Umbilical cord (tissue), 2 donors: ENCODE measurements around the gene RTTN. TPM values are rescaled to one million over a fixed set of nuclear protein-coding genes. Genes with fewer than 3 reads are reported as not detected.

ENCODE experiments used
- DNase-seq: peaks from one replicate; pipeline ENCODE4 v3.0.0-alpha.2; 2015; ENCODE audit warnings: low spot score
- total RNA-seq: library from RNA; depleted of rRNA; stranded (reverse); fragments of >200 nt; gene quantifications from one replicate; pipeline ENCODE4 v1.2.3, GENCODE V29; 2014; ENCODE audit warnings: low replicate concordance; ENCODE audit not compliant: insufficient read depth

The RTTN gene
- total RNA-seq, 1 donor from 2014 or later: 53.2 TPM

GRCh38 chr18:70197844-70198243 is 7.6 kb downstream of the RTTN start:
- no peak for DNase-seq

DNA sequence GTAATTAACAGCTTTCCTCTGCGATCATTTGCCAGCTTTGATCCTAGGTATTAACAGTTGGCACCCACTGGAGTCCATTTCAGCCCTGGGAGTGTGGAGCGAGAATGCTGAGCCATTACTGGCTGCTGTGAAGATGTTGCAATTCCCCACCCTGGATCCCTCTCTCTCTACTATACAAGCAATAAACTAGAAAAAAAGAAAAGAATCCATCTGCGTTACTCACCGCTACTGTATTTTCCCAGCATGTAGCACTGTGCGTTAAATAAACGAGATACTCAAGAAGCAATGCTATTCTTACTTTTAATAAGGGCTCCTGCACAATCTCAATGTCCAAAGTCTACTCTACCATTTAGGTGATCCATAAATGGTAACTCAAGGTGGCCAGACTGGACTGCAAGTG is 8.5 kb downstream of the RTTN start:
- DNase-seq: no peak

DNA sequence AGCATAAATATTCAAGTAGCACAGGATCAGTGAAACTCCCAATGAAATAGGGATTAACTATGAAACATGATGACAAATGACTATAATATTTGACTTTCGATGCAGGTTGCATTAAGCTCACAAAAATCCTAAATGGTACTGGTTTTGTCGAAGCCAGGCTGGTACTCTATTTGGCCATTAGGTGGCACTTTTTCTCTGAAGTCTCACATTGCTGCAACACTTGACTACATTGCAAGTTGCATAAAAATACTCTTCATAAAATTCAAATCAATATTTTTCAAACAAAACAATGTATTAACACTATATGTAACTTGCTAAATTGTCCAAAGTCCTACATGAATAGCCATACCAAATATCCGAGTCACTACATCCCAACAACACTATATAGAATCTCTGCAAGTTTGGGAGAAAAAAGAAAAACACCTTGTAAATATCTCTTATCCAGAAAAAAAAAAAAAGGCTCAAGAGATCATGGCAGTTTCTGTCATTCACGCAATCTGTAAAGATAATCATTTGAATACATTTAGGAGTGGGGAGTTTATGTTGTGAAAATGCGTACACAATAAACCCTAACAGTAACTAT is 9.5 kb downstream of the RTTN start:
- peak; percentile 30 for DNase-seq

DNA sequence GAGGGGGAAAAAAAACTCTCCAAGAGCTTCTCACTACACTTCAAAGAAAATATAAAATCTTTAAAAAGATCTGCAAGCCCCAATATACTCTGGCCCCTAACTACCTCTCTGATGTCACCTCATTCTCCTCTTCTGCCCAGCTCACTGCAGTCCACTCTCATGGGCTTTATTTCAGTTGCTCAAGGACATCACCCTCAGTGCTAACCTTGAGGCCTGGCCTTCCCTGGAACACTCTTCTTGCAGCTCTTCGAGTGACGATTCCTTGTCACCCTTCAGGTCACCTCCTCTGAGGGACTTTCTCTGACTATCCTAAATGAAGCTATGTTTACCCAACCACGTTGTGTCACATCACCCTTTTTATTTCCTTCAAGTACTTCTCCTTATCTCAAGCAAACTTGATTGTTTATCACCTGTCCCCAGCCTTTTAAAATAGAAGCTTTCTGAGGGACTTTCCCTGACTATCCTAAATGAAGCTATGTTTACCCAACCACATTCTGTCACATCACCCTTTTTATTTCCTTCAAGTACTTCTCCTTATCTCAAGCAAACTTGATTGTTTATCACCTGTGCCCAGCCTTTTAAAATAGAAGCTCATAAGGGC is 10.4 kb downstream of the RTTN start:
- DNase-seq: no peak

DNA sequence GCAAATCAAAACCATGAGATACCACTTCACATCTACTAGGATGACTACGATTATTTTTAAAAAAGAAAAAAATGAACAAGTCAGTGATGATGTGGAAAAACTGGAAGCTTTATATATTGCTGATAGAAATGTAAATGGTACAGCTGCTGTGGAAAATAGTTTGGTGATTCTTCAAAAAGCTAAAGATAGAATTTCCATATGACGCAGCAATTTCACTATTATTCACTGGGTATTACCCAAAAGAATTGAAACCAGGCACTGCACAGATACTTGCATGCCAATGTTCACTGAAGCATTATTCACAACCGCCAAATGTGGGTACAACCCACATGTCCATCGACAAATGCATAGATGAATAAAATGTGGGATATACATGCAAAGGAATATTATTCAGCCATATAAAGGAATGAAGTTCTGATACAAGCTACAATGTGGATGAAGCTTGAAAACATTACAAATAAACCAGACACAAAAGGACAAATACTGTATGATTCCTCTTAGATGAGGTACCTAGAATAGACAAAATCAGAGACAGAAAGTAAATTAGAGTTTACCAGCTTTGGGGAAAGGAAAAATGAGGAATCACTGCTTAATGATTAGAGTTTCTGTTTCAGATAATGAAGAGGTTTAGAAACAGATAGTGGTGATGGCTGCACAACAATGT is 11.1 kb downstream of the RTTN start:
- DNase-seq: no peak

DNA sequence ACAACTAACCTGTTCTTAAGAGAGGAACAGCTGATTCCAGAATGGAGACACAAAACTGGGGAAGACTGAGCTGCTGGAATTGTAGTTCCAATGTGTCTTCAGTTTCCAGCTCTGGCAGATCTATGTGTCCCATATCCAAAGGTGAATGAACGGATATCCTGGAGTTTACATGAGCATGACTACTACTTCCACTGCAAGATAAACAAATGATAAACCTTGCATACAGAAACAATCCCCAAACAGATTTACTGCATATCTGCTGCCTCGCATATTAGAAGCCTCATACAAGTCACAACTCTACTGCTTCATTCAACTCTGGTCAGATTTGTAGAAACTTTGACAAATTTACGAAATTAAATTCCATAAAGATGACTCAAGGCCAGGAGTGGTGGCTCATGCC is 15.0 kb downstream of the RTTN start:
- DNase-seq: no peak

- DNase-seq: no peak
Measured at GRCh38 chr18:70188113-70188512, 17.4 kb downstream of the RTTN start.

- DNase-seq: no peak
Measured at GRCh38 chr18:70183441-70183840, 22.0 kb downstream of the RTTN start.

- DNase-seq: no peak
Measured at GRCh38 chr18:70182548-70182947, 22.9 kb downstream of the RTTN start.

GRCh38 chr18:70181725-70182124 is 23.8 kb downstream of the RTTN start:
- DNase-seq: no peak

DNA sequence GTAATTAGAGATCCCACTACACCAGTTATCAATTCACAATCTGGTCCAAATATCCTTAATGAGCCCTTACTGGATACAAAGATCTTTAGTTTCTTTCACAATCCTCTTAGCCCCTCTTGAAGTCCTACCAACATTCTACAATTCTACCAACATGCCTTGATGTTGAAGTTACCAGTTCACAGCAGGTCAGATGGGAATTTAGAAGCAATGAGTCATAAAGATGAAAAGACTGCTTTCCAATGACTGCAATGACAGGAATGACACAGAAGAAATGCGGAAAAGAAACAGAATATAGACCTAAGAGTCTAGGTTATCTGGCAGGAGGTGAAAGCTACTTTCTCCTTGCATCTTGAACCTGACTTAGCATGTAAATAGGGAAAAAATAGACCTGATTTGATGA is 24.5 kb downstream of the RTTN start:
- no peak for DNase-seq

DNA sequence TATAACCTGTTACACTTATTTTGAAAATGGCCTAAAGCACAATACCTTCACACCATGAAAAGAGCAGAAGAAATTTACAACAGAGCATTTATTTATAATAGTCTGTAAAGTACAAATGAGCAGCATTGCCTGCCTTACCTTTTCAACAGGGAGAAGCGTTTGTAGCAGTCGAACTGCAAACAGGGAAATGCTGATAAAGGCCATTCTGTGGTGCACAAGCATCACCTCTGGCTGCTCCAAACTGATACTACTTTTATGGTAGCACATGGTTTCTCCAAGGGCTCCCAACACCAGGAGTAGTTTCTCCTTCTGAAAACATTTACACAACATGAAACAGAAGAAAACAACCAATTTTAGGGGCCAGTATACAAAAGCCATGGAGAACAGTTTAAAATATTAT is 28.9 kb downstream of the RTTN start:
- DNase-seq: no peak

- no peak for DNase-seq
Measured at GRCh38 chr18:70175216-70175615, 30.3 kb downstream of the RTTN start.

GRCh38 chr18:70172225-70172624 is 33.3 kb downstream of the RTTN start:
- no peak for DNase-seq

DNA sequence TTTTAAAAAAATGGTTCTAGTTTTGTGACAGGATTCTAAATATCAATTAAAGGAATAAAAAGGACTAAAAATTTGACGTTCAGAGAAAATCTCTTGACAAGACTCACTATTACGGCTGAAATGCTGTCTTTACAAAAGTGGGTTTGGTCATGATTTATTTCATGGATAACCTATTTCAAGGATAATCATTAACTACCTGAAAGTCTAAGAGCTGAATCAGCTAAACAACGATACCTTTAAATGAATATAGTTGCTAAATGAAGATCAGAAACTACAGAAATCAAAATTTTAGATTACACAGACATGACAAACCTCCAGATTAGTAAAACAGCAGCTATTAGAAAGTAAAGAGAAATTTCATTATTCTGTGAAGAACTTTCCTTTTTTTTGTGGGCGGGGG is 35.7 kb downstream of the RTTN start:
- no peak for DNase-seq

GRCh38 chr18:70166668-70167067 is 38.8 kb downstream of the RTTN start:
- no peak for DNase-seq

- no peak for DNase-seq
Measured at GRCh38 chr18:70165936-70166335, 39.6 kb downstream of the RTTN start.

DNA sequence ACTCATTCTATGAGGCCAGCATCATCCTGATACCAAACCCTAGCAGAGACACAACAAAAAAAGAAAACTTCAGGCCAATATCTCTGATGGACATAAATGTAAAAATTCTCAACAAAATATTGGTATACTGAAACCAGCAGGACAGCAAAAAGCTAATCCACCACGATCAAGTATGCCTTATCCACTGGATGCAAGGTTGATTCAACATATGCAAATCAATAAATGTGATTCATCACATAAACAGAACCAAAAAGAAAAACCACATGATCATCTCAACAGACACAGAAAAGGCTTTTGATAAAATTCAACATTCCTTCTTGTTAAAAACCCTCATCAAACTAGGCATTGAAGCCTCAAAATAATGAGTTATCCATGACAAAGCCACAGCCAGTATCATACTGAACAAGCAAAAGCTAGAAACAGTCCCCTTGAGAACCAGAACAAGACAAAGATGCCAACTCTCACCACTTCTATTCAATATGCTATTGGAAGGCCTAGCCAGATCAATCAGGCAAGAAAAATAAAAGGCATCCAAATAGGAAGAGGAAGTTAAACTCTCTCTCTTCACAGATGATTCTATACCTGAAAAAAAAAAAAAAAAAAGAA is 45.3 kb downstream of the RTTN start:
- no peak for DNase-seq

GRCh38 chr18:70158992-70159717 is 46.3 kb downstream of the RTTN start:
- no peak for DNase-seq

GRCh38 chr18:70156886-70157285 is 48.6 kb downstream of the RTTN start:
- DNase-seq: no peak

- no peak for DNase-seq
Measured at GRCh38 chr18:70154591-70155194, 50.8 kb downstream of the RTTN start.

DNA sequence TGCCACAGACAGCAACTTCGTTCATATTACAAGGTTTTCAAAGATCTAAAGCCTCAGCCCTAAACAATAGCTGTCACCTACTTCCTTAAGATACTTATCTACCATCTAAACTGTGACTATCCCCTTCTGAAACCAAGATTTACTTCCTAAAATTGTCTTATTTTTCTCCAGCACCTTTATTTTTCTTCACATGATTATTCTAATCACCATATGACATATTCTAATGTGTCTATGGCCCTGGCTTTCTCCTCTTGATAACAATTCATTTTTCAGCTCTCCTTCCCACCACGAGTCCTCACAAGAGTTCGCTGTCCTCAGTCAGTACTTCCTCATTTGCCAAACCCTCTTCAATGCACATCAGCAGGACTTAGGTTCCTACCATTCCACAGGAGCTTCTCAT is 53.9 kb downstream of the RTTN start:
- no peak for DNase-seq
